HCT116 (cell line): ENCODE measurements around the gene PGR.

Experiments used
- CTCF ChIP-seq, 3 experiments: fragments of 200-600 bp in 1 of 3; sonication (generic) in 1 of 3; IDR thresholded peaks in 2 of 3; conservative IDR thresholded peaks in 1 of 3; 2 replicates each; pipeline ENCODE4 v1.5.1; 2012 to 2017; ENCODE audit warnings: low read depth in 2 of 3, low read length in 2 of 3, antibody characterized with exemption in 1 of 3, borderline replicate concordance in 1 of 3, control low read depth in 1 of 3, mild to moderate bottlenecking in 1 of 3, mixed read lengths in 1 of 3, mixed run types in 1 of 3, moderate library complexity in 1 of 3; ENCODE audit not compliant: insufficient read depth in 1 of 3
- POLR2A ChIP-seq: IDR thresholded peaks from 2 replicates; pipeline ENCODE4 v1.7.0; 2011; ENCODE audit warnings: borderline replicate concordance; ENCODE audit not compliant: insufficient read depth, insufficient read length; ENCODE audit errors: extremely low read depth

DNA sequence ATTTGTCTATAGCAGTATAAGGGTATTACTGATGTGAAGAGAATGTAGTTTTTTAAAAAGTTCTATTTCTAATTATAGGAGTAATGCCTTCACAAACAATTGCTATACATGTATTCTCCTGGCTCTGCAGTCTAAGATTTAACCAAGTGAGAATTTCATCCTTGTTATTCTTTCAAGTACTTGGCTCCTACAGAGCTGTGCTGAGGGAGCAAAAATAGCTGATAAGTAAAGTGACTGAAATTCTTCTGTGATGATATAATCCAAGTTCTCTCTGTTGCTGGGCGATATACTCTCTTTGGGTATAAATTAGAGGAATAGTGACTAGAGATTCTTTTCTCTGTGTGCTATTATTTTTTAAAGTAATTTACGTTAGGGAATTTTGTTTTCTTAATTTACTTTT is 68.0 kb downstream of the PGR start:
- TF ChIP-seq CTCF (IDR thresholded peaks at IDR 0.05 in 2 of 3, conservative IDR thresholded peaks at IDR 0.05 in 1 of 3; ENCODE audit: borderline replicate concordance in 1 of 3, insufficient read depth in 1 of 3, low read depth in 2 of 3, low read length in 2 of 3) (no peak), POLR2A (no peak)
